HFF-Myc (cell line): ENCODE measurements around the gene TMEM141.

ENCODE experiments used
- DNase-seq: peaks from one replicate; pipeline ENCODE4 v3.0.0-alpha.2; 2011; ENCODE audit warnings: low read depth; ENCODE audit errors: extremely low read depth
- H3K4me3 ChIP-seq: replicated peaks from 2 replicates; pipeline ENCODE4 v1.5.1; 2011; ENCODE audit warnings: low read depth, mild to moderate bottlenecking, control low read depth, low read length
- TF ChIP-seq, protein P1 (sequence below): IDR thresholded peaks from 2 replicates; pipeline ENCODE4 v1.5.1; 2012; ENCODE audit warnings: mild to moderate bottlenecking, low read depth, low read length, control low read depth; ENCODE audit errors: missing control alignments

TMEM141 gene

DNA sequence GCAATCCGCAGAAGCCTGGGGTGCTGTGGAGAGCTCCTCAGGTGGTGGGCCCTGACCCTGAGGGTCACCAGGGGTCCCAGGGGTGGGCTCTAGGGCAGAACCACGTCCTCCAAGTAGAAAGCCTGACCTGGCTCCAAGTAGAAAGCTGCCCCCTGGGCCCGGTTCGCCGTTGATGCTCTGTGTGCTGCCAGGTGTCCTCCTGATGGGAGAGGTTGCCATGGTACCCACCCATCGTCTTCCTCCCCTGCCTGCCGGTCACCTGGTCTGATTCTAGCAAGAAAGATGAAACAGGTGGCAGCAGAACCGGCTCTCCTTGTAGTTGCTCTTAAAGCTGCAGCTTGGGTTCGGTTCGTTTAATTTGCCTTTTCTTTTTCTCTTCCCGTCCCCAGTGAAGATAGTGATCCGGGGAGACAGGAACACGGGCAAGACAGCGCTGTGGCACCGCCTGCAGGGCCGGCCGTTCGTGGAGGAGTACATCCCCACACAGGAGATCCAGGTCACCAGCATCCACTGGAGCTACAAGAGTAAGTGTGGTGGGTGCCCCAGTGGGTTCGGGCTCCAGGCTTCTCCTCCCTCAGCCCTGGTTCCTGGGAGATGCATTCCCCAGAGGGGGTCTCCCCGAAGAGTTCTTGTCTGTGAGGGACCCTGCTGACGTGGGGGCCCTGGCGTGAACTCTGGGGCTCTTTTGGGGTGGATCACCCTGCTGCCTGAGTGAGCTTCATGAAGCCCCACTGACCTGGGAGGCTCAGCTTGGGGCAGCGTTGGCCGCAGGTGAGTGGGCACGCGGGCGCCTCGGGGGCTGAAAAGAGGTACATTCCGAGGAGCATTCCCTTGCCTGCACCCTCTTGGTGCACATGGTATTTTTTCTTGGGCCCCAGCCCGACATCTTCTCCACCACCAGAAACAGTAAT, 32.2 kb downstream of the TMEM141 start:
- DNase-seq, result no peak
- no peak overlapping the region for H3K4me3 ChIP-seq
- TF ChIP-seq, protein P1, sequence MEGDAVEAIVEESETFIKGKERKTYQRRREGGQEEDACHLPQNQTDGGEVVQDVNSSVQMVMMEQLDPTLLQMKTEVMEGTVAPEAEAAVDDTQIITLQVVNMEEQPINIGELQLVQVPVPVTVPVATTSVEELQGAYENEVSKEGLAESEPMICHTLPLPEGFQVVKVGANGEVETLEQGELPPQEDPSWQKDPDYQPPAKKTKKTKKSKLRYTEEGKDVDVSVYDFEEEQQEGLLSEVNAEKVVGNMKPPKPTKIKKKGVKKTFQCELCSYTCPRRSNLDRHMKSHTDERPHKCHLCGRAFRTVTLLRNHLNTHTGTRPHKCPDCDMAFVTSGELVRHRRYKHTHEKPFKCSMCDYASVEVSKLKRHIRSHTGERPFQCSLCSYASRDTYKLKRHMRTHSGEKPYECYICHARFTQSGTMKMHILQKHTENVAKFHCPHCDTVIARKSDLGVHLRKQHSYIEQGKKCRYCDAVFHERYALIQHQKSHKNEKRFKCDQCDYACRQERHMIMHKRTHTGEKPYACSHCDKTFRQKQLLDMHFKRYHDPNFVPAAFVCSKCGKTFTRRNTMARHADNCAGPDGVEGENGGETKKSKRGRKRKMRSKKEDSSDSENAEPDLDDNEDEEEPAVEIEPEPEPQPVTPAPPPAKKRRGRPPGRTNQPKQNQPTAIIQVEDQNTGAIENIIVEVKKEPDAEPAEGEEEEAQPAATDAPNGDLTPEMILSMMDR, result no peak

DNA sequence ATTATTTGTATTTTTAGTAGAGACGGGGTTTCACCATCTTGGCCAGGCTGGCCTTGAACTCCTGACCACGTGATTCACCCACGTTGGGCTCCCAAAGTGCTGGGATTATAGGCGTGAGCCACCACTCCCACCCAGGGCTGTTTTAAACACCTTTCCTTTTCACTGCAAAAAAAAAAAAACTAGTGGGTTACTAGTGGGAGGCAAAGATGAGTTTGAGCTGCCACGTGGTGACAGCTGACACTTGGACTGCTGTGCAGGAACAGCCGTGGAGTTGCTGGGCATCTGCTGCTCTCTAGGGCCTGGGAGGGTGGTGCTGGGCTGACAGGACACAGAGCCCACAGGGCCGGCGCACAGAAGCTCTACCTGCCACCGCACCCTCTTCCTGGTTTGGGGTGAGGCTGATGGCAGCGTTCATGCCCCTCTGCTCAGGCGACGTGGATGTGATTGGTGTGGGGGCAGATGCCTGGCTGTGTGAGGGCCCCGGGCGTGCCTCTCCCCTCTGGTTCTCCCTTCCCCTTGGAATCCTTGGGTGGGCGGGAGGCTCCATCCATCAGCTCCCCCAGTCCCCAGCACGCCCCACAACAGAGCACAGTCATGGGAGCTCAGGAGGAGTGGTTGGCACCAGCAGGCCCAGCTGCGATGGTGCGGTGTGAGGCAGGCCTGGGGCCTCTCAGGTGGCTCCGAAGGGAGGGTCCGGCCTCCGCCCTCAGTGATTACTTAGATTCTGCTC, 33.5 kb downstream of the TMEM141 start:
- DNase-seq, result no peak
- no peak overlapping the region for H3K4me3 ChIP-seq
- TF ChIP-seq, protein P1, result no peak

DNA sequence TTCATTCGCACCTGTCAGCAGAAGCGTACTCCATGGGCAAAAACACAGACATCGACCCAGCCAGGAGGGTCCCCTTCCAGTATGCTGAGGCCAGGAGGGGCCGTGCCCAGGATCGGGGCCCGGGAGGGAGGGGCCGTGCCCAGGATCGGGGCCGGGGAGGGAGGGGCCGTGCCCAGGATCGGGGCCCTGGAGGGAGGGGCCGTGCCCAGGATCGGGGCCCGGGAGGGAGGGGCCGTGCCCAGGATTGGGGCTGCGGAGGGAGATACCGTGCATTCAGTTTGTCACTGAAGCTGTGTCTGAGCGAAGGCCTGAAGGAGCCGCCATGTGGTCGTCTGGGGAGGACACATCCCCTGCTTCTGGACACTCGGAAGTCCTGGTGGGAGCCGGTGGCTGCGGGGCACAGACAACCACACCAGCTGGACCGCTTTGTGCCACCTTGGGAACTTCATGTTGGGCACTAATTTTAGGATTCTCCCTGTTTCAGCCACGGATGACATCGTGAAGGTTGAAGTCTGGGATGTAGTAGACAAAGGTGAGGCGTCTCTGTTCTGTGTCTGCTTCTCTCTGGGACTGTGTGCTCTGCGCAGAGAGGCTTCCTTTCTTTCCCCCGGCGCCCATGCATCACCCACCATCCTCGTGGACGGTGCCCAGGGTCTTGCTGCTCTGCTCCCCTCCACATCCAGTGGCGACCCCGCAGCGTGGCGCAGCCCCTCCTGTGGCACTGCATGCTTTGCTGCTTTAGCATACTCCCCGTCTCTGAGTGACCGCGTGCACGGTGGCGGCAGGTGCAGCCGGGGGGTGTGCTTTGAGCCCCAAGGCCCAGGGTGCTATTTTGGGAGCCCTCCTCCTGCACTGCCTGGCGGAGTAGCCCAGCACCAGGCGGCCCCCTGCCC, 34.4 kb downstream of the TMEM141 start:
- TF ChIP-seq, protein P1, result no peak
- no peak overlapping the region for H3K4me3 ChIP-seq
- no peak for DNase-seq

DNA sequence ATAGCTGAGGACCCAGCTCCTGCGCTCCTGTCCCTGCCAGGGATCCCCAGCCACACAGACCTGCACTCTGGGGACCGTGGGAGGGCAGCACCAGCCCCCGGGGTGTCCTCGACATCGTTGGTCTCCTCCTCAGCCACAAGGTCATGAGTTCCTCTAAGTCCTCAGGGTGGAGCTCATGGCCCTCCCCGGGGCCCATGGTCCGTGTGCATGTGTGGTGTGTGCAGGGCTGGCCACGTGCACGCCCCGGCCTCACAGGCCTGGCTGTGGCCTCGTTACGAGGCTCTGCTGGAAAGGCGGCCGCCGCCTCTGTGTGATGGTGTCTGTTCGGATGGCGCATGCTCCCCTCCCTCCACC, 35.0 kb downstream of the TMEM141 start:
- no peak for DNase-seq
- H3K4me3 ChIP-seq, result no peak overlapping the region
- TF ChIP-seq, protein P1, result no peak

DNA sequence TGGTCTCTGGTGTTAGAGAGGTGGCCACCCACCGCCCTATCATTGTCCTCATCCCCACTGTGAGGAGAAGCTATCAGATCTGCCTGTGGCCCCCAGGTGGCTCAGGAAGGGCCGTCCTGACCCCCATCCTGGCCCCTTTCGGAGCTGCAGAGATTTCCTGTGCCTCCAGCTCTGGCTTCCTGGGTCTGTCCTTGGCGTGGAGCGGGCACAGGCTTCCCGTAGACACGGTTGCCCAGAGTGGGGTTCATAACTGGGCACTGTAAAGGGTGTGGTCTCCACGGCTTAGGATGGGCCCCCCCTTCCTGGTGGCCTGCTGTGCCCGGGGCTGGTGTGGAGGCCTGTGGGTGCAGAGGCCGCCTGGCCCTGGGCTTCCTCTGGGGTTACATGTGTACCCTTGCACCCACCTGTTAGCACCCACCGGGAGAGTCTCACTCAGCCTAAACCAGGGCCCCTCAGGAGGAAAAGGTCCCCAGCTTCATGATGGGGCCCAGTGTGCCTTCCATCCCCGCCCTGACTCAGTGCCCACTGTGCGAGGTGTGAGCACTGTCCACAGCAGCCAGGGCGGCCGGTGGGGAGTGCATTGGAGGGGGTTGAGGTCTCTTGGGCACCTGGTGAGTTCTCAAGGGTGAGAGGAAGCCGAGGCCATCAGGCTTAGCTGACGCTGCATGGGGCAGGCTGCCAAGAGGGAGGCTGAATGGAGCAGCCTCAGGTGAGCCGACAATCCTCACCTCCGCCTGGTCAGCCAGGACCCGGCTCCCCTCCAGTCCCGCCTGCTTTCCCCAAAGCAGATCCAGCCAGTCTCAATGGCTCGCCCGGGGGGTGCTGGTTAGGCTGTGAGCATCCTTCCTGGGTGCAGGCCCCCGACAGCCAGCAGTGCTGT, 35.8 kb downstream of the TMEM141 start:
- H3K4me3 ChIP-seq, result no peak overlapping the region
- DNase-seq, result no peak

More for the DNA sequence above, 35.8 kb downstream of the TMEM141 start:
- TF ChIP-seq, protein P1, result no peak
